Stomach (tissue), 9 donors: ENCODE measurements around the gene GATA2. TPM values are rescaled to one million over a fixed set of nuclear protein-coding genes. Genes with fewer than 3 reads are reported as not detected.

Source experiments
- DNase-seq, 2 donors: peaks; one replicate each; pipeline versions ENCODE4 v3.0.0 to v3.0.0-alpha.2; 2013 to 2019
- H3K27ac ChIP-seq, 5 donors: fragments of 200-600 bp in 4 of 5; sonication (generic) in 4 of 5; one replicate each; pipeline ENCODE4 v1.5.1; 2013 to 2019; ENCODE audit warnings: mild to moderate bottlenecking in 1 of 5, moderate library complexity in 1 of 5
- H3K27me3 ChIP-seq, 3 donors: fragments of 200-600 bp; sonication (generic); one replicate each; pipeline ENCODE4 v1.5.1; 2017 to 2019; ENCODE audit warnings: mixed run types in 1 of 3
- H3K36me3 ChIP-seq, 4 donors: fragments of 200-600 bp; sonication (generic); 1 replicate in 3 of 4; 2 replicates in 1 of 4; pipeline ENCODE4 v1.5.1; 2016 to 2019
- H3K4me1 ChIP-seq, 4 donors: fragments of 200-600 bp; sonication (generic); one replicate each; pipeline ENCODE4 v1.5.1; 2016 to 2019
- H3K4me3 ChIP-seq, 4 donors: fragments of 200-600 bp; sonication (generic) in 3 of 4; one replicate each; pipeline ENCODE4 v1.5.1; 2016 to 2019; ENCODE audit warnings: mild to moderate bottlenecking in 1 of 4
- H3K9me3 ChIP-seq, 4 donors: fragments of 200-600 bp; sonication (generic); one replicate each; pipeline ENCODE4 v1.5.1; 2016 to 2019
- EP300 ChIP-seq: sonication (generic); formaldehyde crosslinking; IDR thresholded peaks from one replicate; pipeline ENCODE4 v1.6.1; 2017; ENCODE audit warnings: antibody characterized with exemption
- POLR2A ChIP-seq, 4 donors: fragments of 450-650 bp; IDR thresholded peaks; one replicate each; pipeline ENCODE4 v1.6.1; 2016; ENCODE audit warnings: antibody characterized with exemption in 4 of 4, control low read depth in 2 of 4, mild to moderate bottlenecking in 1 of 4, moderate library complexity in 1 of 4
- POLR2AphosphoS5 ChIP-seq, 3 donors: sonication (generic); formaldehyde crosslinking; IDR thresholded peaks; one replicate each; pipeline ENCODE4 v1.6.1; 2016; ENCODE audit warnings: antibody characterized with exemption in 3 of 3
- WGBS, 5 donors: extraction: QIAGEN DNeasy Blood & Tissue Kit in 3 of 5; methylation state at CpG; one replicate each; pipeline versions ENCODE4 v1.1.5 to v1.1.7; 2013 to 2018; 5-methylcytosine and 5-hydroxymethylcytosine counted together
- intact Hi-C: fragments of 100-400 bp; cut with DNase I; formaldehyde crosslinking; loops from one replicate; pipeline ENCODE4 v1.15.1; 2023; ENCODE audit warnings: low total_unique reads
- polyA plus RNA-seq, 3 donors: library from polyadenylated mRNA; stranded (reverse); fragments of 200-250 nt; gene quantifications; one replicate each; pipeline ENCODE4 v1.2.3, GENCODE V29; 2013
- total RNA-seq, 5 donors: library from RNA; depleted of rRNA; stranded (reverse); fragments of >200 nt; gene quantifications; one replicate each; pipeline versions ENCODE4 v1.1.0 to v1.2.3, GENCODE V29; 2014 to 2016
- TF ChIP-seq, protein P1 (sequence below), 7 experiments: fragments of 450-650 bp in 4 of 7; fragments of 200-600 bp in 3 of 7; sonication (generic) in 3 of 7; IDR thresholded peaks; one replicate each; pipeline ENCODE4 v1.5.1; 2016 to 2019; ENCODE audit warnings: antibody characterized with exemption in 7 of 7, control low read depth in 2 of 7, mild to moderate bottlenecking in 1 of 7
- donor health status: healthy with polysubstance abuse.
- donor health status: Bipolar disorder and iron deficiency.
- donor health status: healthy.

GATA2 gene
- total and polyA plus RNA-seq, 8 donors = 2.3 to 9.1 (median 3.4) TPM

DNA sequence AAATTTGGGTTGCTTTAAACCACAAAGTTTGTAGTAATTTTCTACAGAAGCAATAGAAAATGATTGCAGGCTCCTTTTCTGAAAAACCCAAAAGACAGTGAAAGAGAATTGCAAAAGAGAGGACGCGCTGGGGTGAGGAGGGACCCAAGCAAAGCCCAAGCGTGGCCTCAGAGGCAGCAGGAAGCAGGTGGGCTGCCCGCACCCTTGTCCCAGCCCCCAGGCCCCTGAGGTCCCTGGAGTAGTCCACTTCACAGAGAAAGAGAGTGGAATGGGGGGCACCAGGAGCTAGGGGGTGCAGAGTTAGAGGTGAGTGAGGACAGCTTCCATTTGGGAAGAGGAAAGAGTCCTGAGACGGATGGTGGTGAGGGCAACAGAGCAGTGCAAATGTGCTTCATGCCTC, 37.9 kb downstream of the GATA2 start:
- WGBS, 5 donors = 79 to 85% (median 81%) methylated on average over 5 of the region's 5 CpGs
- H3K27me3 ChIP-seq = peaks cover 0 to 61% (median 30%) of the 10 kb centered on the region in 3 donors
- TF ChIP-seq, protein P1, sequence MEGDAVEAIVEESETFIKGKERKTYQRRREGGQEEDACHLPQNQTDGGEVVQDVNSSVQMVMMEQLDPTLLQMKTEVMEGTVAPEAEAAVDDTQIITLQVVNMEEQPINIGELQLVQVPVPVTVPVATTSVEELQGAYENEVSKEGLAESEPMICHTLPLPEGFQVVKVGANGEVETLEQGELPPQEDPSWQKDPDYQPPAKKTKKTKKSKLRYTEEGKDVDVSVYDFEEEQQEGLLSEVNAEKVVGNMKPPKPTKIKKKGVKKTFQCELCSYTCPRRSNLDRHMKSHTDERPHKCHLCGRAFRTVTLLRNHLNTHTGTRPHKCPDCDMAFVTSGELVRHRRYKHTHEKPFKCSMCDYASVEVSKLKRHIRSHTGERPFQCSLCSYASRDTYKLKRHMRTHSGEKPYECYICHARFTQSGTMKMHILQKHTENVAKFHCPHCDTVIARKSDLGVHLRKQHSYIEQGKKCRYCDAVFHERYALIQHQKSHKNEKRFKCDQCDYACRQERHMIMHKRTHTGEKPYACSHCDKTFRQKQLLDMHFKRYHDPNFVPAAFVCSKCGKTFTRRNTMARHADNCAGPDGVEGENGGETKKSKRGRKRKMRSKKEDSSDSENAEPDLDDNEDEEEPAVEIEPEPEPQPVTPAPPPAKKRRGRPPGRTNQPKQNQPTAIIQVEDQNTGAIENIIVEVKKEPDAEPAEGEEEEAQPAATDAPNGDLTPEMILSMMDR (IDR thresholded peaks at IDR 0.05) = no peak
- TF ChIP-seq EP300 (no peak), POLR2AphosphoS5 (IDR thresholded peaks at IDR 0.05) (no peak), POLR2A (IDR thresholded peaks at IDR 0.05) (no peak)
- H3K4me3 ChIP-seq = no peak overlapping the region
- no peaks in the 10 kb centered on the region for H3K4me1 ChIP-seq
- H3K36me3 ChIP-seq = no peaks in the 10 kb centered on the region
- H3K27ac ChIP-seq = no peak overlapping the region
- H3K9me3 ChIP-seq = no peaks in the 10 kb centered on the region
- intact Hi-C loops = no loop called here
- DNase-seq = no peak

DNA sequence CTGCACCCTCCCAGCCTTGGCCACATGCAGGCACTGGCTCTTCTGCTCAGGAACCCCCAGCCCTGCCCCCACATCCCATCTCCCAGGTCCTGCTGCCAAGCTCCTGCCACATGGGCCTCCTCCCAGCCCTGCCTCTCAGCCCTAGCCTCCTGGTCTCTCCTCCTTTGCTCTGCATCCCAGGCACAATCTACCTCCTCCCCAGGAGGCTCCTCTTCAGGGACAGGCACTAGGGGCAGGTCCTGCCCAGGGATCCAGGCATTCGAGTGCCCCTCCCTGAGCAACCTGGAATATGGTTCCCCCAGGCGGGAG, 38.7 kb downstream of the GATA2 start:
- Histone ChIP-seq H3K4me3 (no peak overlapping the region), H3K36me3 (no peaks in the 10 kb centered on the region), H3K9me3 (no peaks in the 10 kb centered on the region), H3K4me1 (no peaks in the 10 kb centered on the region), H3K27ac (no peak overlapping the region), H3K27me3 (peaks cover 0 to 61% (median 30%) of the 10 kb centered on the region in 3 donors)
- intact Hi-C loops = no loop called here
- WGBS, 5 donors = 90 to 100% (median 94%) methylated on average over 2 of the region's 2 CpGs
- no peak for DNase-seq
- TF ChIP-seq EP300 (no peak), POLR2A (IDR thresholded peaks at IDR 0.05) (no peak), POLR2AphosphoS5 (IDR thresholded peaks at IDR 0.05) (no peak)
- TF ChIP-seq, protein P1 (IDR thresholded peaks at IDR 0.05) = no peak

DNA sequence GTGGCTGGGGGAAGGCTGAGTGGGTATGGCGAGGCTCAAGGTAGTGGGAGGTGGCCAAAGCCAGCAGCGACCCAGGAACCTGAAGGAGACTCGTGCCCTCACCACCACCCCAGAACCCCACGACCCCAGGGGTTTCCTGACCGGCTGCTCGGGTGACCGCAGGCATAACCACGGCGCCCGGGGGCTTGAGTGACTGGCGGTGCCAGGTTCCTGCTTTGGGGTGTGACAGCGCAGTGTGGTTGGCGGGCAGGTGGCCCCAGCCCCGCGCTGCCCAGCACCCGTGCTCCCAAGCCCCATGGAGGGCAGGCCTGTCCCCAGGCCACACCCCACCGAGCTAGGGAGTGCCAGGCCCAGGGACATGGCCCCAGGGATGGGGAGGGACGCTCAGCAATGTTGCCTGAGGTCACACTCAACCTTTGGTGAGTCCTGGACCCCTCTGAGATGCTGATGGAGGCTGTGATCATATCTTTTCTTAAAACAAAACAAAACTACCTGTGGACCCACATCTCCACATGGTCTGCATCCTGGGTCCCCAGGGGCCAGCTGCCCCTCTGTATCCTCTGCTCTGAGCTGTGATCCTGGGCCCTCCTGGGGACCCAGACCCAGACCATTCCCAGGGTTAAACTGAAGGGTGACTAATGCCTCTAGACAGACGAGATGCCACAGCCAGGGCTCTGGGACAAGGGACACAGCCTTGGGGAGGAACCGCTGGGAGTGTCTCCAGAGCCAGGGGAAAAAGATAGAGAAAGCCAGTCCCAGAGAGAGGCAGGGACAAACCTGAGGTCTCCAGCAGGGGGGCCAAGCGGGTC, 39.3 kb downstream of the GATA2 start:
- DNase-seq = no peak
- Histone ChIP-seq H3K4me1 (no peaks in the 10 kb centered on the region), H3K27ac (no peak overlapping the region), H3K9me3 (no peaks in the 10 kb centered on the region), H3K27me3 (peaks cover 0 to 61% (median 30%) of the 10 kb centered on the region in 3 donors), H3K4me3 (no peak overlapping the region), H3K36me3 (no peaks in the 10 kb centered on the region)
- WGBS, 5 donors = 64 to 76% (median 72%) methylated on average over 11 to 21 of the region's 21 CpGs
- TF ChIP-seq, protein P1 (IDR thresholded peaks at IDR 0.05) = no peak
- TF ChIP-seq EP300 = no peak
- TF ChIP-seq POLR2A (IDR thresholded peaks at IDR 0.05) = no peak
- no peak for TF ChIP-seq POLR2AphosphoS5 (IDR thresholded peaks at IDR 0.05)
- intact Hi-C loops = no loop called here

DNA sequence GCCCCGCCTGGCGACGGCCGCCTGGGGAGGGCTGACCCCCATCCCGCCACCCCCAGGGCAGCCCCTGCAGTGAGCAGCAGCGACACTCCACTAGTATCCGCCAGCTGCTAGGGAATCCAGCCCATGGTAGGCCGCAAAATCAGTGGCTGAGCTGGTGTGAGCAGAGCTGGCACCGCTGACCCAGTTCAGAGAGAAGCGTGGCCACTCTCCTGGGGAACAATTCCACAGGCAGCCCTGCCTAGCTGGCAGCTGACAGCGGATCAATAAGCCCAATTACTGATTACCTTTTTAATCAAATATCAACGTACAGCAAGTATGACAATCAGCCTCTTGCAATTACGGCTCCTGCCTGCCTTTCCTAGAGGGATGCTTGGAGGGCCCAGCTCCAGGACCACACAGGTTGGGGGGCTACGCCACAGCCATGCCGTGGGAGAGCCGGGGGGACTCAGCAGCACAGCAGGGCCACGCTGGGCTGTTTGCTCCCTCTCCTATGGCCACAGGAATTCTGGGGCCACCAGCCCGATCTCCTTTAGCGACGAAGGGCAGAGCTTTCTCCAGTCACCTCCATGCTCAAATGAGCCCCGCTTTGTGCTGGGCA, 40.2 kb downstream of the GATA2 start:
- intact Hi-C loops = no loop called here
- Histone ChIP-seq H3K27me3 (peaks cover 0 to 61% (median 30%) of the 10 kb centered on the region in 3 donors), H3K27ac (no peak overlapping the region), H3K36me3 (no peaks in the 10 kb centered on the region), H3K9me3 (no peaks in the 10 kb centered on the region), H3K4me1 (no peaks in the 10 kb centered on the region), H3K4me3 (no peak overlapping the region)
- TF ChIP-seq EP300 = no peak
- no peak for TF ChIP-seq POLR2AphosphoS5 (IDR thresholded peaks at IDR 0.05)
- TF ChIP-seq, protein P1 (IDR thresholded peaks at IDR 0.05) = no peak
- no peak for TF ChIP-seq POLR2A (IDR thresholded peaks at IDR 0.05)
- WGBS, 5 donors = 80 to 89% (median 82%) methylated on average over 6 to 21 of the region's 21 CpGs
- DNase-seq = no peak
